ENCODE data around the gene MAD1L1. TPM values are rescaled to one million over a fixed set of nuclear protein-coding genes. Genes with fewer than 3 reads are reported as not detected.

Gene MAD1L1
- total and polyA plus RNA-seq, 2 of the 13 experiments (the other 11 are each of a cell fraction or from before 2014, with no cell fraction given), result 17.4 to 64.7 TPM

- TF ChIP-seq SRSF4 (IDR thresholded peaks at IDR 0.05; ENCODE audit: low read depth, low read length, poor library complexity, severe bottlenecking) (no peak), TP53 (CRISPR knock-in tag; conservative IDR thresholded peaks at IDR 0.05) (no peak), MAF1 (CRISPR knock-in tag; IDR thresholded peaks at IDR 0.05; ENCODE audit: borderline replicate concordance) (no peak), ETV6 (CRISPR knock-in tag; conservative IDR thresholded peaks at IDR 0.05) (no peak), EEA1 (CRISPR knock-in tag; IDR thresholded peaks at IDR 0.05; ENCODE audit: borderline replicate concordance) (no peak), MED1 (CRISPR knock-in tag; IDR thresholded peaks at IDR 0.05) (no peak)
Measured at GRCh38 chr7:2122651-2123050, 110.1 kb downstream of the MAD1L1 start (continued).

GRCh38 chr7:2120841-2121830 lies 111.6 kb downstream of the MAD1L1 start:
- H3K27me3 ChIP-seq (ENCODE audit: control insufficient read depth in 1 of 2, insufficient read depth in 2 of 2, low read length in 2 of 2), result no peaks in the 10 kb centered on the region
- peaks cover 4 to 18% of the 10 kb centered on the region in 2 experiments; a peak in 4 of 5 replicates for H3K36me3 ChIP-seq (replicated peaks in 1 of 2; ENCODE audit: control insufficient read depth in 1 of 2, insufficient read depth in 2 of 2, low read length in 2 of 2)
- BruUV-seq (replicated peaks), result no TSS peak
- DNase-seq (ENCODE audit: low spot score) (no peak), ATAC-seq (no peak), FAIRE-seq (no peak)
- intact Hi-C loops (cut with micrococcal nuclease; ENCODE audit: unreplicated experiment), result no loop called here
- in situ Hi-C loops (cut with HindIII; ENCODE audit: extremely low pct_ligation_motif_present, low pct_unique_long_range_greater_than_20kb), result no loop called here
- no peaks in the 10 kb centered on the region for H3K9me3 ChIP-seq (ENCODE audit: low read length)
- WGBS (ENCODE audit: low lambda C conversion rate), result 100% methylated on average over 8 of the region's 37 CpGs
- no peaks in the 10 kb centered on the region for H4K20me1 ChIP-seq (ENCODE audit: insufficient read depth, low read length)
- no peak overlapping the region for H3K4me2 ChIP-seq (ENCODE audit: low read depth, low read length)
- no peak overlapping the region for H3K9ac ChIP-seq (ENCODE audit: insufficient read depth, low read depth, low read length)
- H3K4me1 ChIP-seq (ENCODE audit: insufficient read depth, low read length), result peaks cover 19% of the 10 kb centered on the region
- no peak overlapping the region for H2AFZ ChIP-seq (ENCODE audit: low read length)
- no peaks in the 10 kb centered on the region for H3K79me2 ChIP-seq (ENCODE audit: insufficient read depth, low read length)
- no peak overlapping the region for H3K4me3 ChIP-seq (replicated peaks in 1 of 3; ENCODE audit: insufficient read depth in 1 of 3, low read depth in 2 of 3, low read length in 3 of 3)
- ChIA-PET POLR2A (no interaction called here), CTCF (ENCODE audit: low intra/inter-chr PET ratio, low total read pairs) (no interaction called here)
- no peak overlapping the region for H3K27ac ChIP-seq (ENCODE audit: extremely low read length, insufficient read depth, low read length)
- no peak for TF ChIP-seq NCOA1 (CRISPR knock-in tag; IDR thresholded peaks at IDR 0.05)
- TF ChIP-seq MXI1 (IDR thresholded peaks at IDR 0.05; ENCODE audit: borderline replicate concordance, low read depth, low read length), result no peak
- no peak for TF ChIP-seq SSRP1 (CRISPR knock-in tag; IDR thresholded peaks at IDR 0.05)
- no peak for TF ChIP-seq ZNF18 (CRISPR knock-in tag; IDR thresholded peaks at IDR 0.05; ENCODE audit: insufficient replicate concordance)
- TF ChIP-seq ZZZ3 (CRISPR knock-in tag; IDR thresholded peaks at IDR 0.05; ENCODE audit: borderline replicate concordance), result no peak
- no peak for TF ChIP-seq ZNF678 (CRISPR knock-in tag; IDR thresholded peaks at IDR 0.05)
- no peak for TF ChIP-seq ELK4 (CRISPR knock-in tag; IDR thresholded peaks at IDR 0.05; ENCODE audit: borderline replicate concordance)
- TF ChIP-seq CHD4 (IDR thresholded peaks at IDR 0.05; ENCODE audit: borderline replicate concordance, low read length), result no peak
- TF ChIP-seq KLF11 (CRISPR knock-in tag; IDR thresholded peaks at IDR 0.05), result no peak
- TF ChIP-seq THAP11 (CRISPR knock-in tag; IDR thresholded peaks at IDR 0.05), result no peak
- TF ChIP-seq MAFG (CRISPR knock-in tag; IDR thresholded peaks at IDR 0.05), result no peak
- no peak for TF ChIP-seq FOXK1 (CRISPR knock-in tag; IDR thresholded peaks at IDR 0.05; ENCODE audit: borderline replicate concordance, low read depth)
- no peak for TF ChIP-seq PBX2 (CRISPR knock-in tag; IDR thresholded peaks at IDR 0.05)
- TF ChIP-seq HNRNPH1 (optimal IDR thresholded peaks at IDR 0.05; ENCODE audit: low read depth, low read length), result no peak

Data from HepG2 (cell line).